Measurements from ENCODE around the gene TGM4.

DNA sequence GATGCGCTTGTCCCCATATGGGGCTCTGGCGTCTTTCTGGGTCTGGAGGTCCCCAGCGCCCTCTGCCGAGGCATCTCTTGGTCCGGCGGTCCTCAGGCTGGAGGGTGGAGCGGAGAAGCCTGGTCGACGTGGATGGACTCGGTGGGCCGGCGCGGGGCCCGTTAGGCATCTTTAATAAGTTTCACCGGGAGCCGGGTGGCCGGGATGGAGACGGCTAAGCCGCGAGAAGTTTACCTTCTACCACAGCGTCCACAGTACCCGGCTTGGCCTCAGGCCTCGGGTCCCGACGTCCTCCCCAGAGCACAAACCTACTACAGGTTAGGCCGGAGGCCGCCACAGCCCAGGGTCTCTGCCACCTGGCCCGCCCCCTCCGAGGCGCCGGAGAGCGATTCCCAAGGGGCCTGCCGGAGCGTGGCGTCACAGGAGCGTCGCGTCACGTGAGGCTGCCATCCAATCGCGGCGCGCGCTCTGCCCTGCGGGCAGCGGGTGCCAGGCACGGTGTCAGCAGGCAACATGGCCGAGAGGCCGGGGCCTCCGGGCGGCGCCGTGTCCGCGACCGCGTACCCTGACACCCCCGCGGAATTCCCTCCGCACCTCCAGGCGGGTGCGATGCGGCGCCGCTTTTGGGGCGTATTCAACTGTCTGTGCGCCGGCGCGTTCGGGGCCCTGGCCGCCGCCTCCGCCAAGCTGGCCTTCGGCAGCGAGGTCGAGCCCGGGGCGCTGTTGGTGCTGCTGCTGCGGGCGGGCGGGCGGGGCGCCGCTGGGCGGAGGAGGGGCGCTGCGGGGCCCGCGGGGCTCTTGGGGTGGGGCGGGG, 12.8 kb upstream of the TGM4 start, which contains the start of gene TMEM42:
- TF ChIP-seq TOX (CRISPR knock-in tag; IDR thresholded peaks at IDR 0.05; ENCODE audit: borderline replicate concordance) (no peak), ZNF565 (CRISPR knock-in tag; conservative IDR thresholded peaks at IDR 0.05; ENCODE audit: low read depth) (no peak), ESRRG (CRISPR knock-in tag; IDR thresholded peaks at IDR 0.05) (no peak)

All from SK-N-SH treated with all-trans-retinoic acid at 6 μM for 48 hours (cell line).